ENCODE results near the gene LIMK1.
A peak's percentile ranks its signal among the peaks of the same experiment; 100 is the strongest.

LIMK1 gene

GRCh38 chr7:74126220-74126880 lies 42.7 kb downstream of the LIMK1 start:
- DNase-seq (ENCODE audit: low read depth) = no peak
- no peak overlapping the region for H3K4me3 ChIP-seq (ENCODE audit: low read length)
- TF ChIP-seq CTCF (IDR thresholded peaks at IDR 0.05; ENCODE audit: insufficient read depth, low read depth, low read length, missing control alignments) = no peak

- DNase-seq (ENCODE audit: low read depth) = no peak
- no peak for TF ChIP-seq CTCF (IDR thresholded peaks at IDR 0.05; ENCODE audit: insufficient read depth, low read depth, low read length, missing control alignments)
These were observed 46.3 kb downstream of the LIMK1 start for GRCh38 chr7:74129887-74130286.

GRCh38 chr7:74130518-74130917 lies 46.9 kb downstream of the LIMK1 start:
- DNase-seq (ENCODE audit: low read depth) = no peak
- TF ChIP-seq CTCF (IDR thresholded peaks at IDR 0.05; ENCODE audit: insufficient read depth, low read depth, low read length, missing control alignments) = no peak
- H3K4me3 ChIP-seq (ENCODE audit: low read length) = no peak overlapping the region

More at GRCh38 chr7:74129887-74130286, 46.3 kb downstream of the LIMK1 start:
- H3K4me3 ChIP-seq (ENCODE audit: low read length) = no peak overlapping the region

- no peak overlapping the region for H3K4me3 ChIP-seq (ENCODE audit: low read length)
- DNase-seq (ENCODE audit: low read depth) = peak; percentile 24
- TF ChIP-seq CTCF (IDR thresholded peaks at IDR 0.05; ENCODE audit: insufficient read depth, low read depth, low read length, missing control alignments) = no peak
These were observed 50.6 kb downstream of the LIMK1 start for GRCh38 chr7:74134117-74134620.

GRCh38 chr7:74138334-74138867 lies 54.8 kb downstream of the LIMK1 start:
- H3K4me3 ChIP-seq (ENCODE audit: low read length) = no peak overlapping the region
- no peak for DNase-seq (ENCODE audit: low read depth)
- no peak for TF ChIP-seq CTCF (IDR thresholded peaks at IDR 0.05; ENCODE audit: insufficient read depth, low read depth, low read length, missing control alignments)

- TF ChIP-seq CTCF (IDR thresholded peaks at IDR 0.05; ENCODE audit: insufficient read depth, low read depth, low read length, missing control alignments) = no peak
- no peak for DNase-seq (ENCODE audit: low read depth)
- no peak overlapping the region for H3K4me3 ChIP-seq (ENCODE audit: low read length)
These were observed 55.6 kb downstream of the LIMK1 start for GRCh38 chr7:74138945-74139843.
